Measurements from ENCODE around the gene CRYM.

The CRYM gene

GRCh38 chr16:21227866-21228265 lies 50.2 kb downstream of the CRYM start:
- Mint-ChIP-seq H3K36me3 (ENCODE audit: low read depth) (no peaks in the 10 kb centered on the region), H3K9me3 (peaks cover 7% of the 10 kb centered on the region), H3K27ac (no peak overlapping the region), H3K27me3 (ENCODE audit: low read depth, poor library complexity) (peaks cover 20% of the 10 kb centered on the region), H3K4me3 (no peak overlapping the region), H3K4me1 (peaks cover 9% of the 10 kb centered on the region)
- no peak for TF ChIP-seq CTCF (IDR thresholded peaks at IDR 0.05)
- DNase-seq = no peak

GRCh38 chr16:21226749-21227148 lies 51.3 kb downstream of the CRYM start:
- Mint-ChIP-seq H3K27ac (no peak overlapping the region), H3K4me3 (no peak overlapping the region), H3K27me3 (ENCODE audit: low read depth, poor library complexity) (peaks cover 20% of the 10 kb centered on the region), H3K9me3 (peaks cover 7% of the 10 kb centered on the region), H3K36me3 (ENCODE audit: low read depth) (no peaks in the 10 kb centered on the region), H3K4me1 (peaks cover 20% of the 10 kb centered on the region)
- DNase-seq = no peak
- no peak for TF ChIP-seq CTCF (IDR thresholded peaks at IDR 0.05)

GRCh38 chr16:21224800-21225199 lies 53.3 kb downstream of the CRYM start:
- peaks cover 27% of the 10 kb centered on the region for H3K4me1 Mint-ChIP-seq

GRCh38 chr16:21223787-21224186 lies 54.3 kb downstream of the CRYM start:
- peaks cover 17% of the 10 kb centered on the region for H3K27me3 Mint-ChIP-seq (ENCODE audit: low read depth, poor library complexity)
- no peak for TF ChIP-seq CTCF (IDR thresholded peaks at IDR 0.05)
- peaks cover 11% of the 10 kb centered on the region for H3K9me3 Mint-ChIP-seq
- peaks cover 4% of the 10 kb centered on the region for H3K36me3 Mint-ChIP-seq (ENCODE audit: low read depth)
- H3K4me3 Mint-ChIP-seq = no peak overlapping the region
- DNase-seq = no peak
- no peak overlapping the region for H3K27ac Mint-ChIP-seq
- H3K4me1 Mint-ChIP-seq = peaks cover 27% of the 10 kb centered on the region

More at GRCh38 chr16:21224800-21225199, 53.3 kb downstream of the CRYM start:
- Mint-ChIP-seq H3K27ac (no peak overlapping the region), H3K36me3 (ENCODE audit: low read depth) (peaks cover 4% of the 10 kb centered on the region), H3K4me3 (no peak overlapping the region), H3K9me3 (peaks cover 11% of the 10 kb centered on the region), H3K27me3 (ENCODE audit: low read depth, poor library complexity) (peaks cover 14% of the 10 kb centered on the region)
- no peak for DNase-seq
- no peak for TF ChIP-seq CTCF (IDR thresholded peaks at IDR 0.05)

GRCh38 chr16:21222495-21223337 lies 55.4 kb downstream of the CRYM start:
- Mint-ChIP-seq H3K4me3 (no peak overlapping the region), H3K4me1 (peaks cover 33% of the 10 kb centered on the region), H3K27me3 (ENCODE audit: low read depth, poor library complexity) (peaks cover 10% of the 10 kb centered on the region), H3K36me3 (ENCODE audit: low read depth) (peaks cover 4% of the 10 kb centered on the region), H3K9me3 (peaks cover 11% of the 10 kb centered on the region), H3K27ac (peak overlapping the region; percentile 75)
- no peak for TF ChIP-seq CTCF (IDR thresholded peaks at IDR 0.05)
- no peak for DNase-seq

GRCh38 chr16:21219551-21219950 lies 58.5 kb downstream of the CRYM start:
- Mint-ChIP-seq H3K4me1 (peaks cover 41% of the 10 kb centered on the region), H3K27me3 (ENCODE audit: low read depth, poor library complexity) (peaks cover 12% of the 10 kb centered on the region), H3K27ac (no peak overlapping the region), H3K4me3 (no peak overlapping the region), H3K9me3 (peaks cover 11% of the 10 kb centered on the region), H3K36me3 (ENCODE audit: low read depth) (peaks cover 4% of the 10 kb centered on the region)
- no peak for DNase-seq
- no peak for TF ChIP-seq CTCF (IDR thresholded peaks at IDR 0.05)
